RCC 7860 (cell line): ENCODE results near the gene CWH43.
A peak's percentile ranks its signal among the peaks of the same experiment; 100 is the strongest.
"Not testable (repeated sequence)": the region's sequence is repeated elsewhere in the genome, so short reads cannot be mapped to it uniquely, and the experiment has no call there.

Experiments
- DNase-seq: peaks from one replicate; pipeline ENCODE4 v3.0.0-alpha.2; 2015; ENCODE audit warnings: low spot score
- FAIRE-seq: peaks from 2 replicates; lab custom pipeline; 2012; peaks lifted over from hg19 to GRCh38; lab: Jason Lieb, UNC

Gene CWH43

GRCh38 chr4:48974979-48975640, 11.0 kb upstream of the CWH43 start:
- DNase-seq (no peak), FAIRE-seq (no peak)

DNA sequence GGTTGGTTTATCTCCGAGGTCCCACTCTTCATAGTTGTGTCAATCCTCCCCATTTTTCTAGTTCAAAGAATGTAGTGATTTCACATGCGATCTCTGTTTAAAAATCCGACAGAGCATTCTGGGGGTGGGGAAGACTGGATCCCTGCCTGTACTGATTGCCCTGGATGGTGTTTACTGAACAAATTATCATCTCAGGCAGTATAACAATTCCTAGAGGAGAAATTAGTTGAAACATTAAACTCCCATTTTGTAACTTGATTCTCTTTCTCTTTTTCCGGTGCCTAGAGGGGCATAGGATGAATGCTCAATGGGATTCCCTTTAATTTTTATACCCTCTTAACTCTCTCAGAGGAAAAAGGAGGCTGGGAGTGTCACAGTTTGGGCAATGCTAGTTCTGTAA, 10.0 kb upstream of the CWH43 start:
- FAIRE-seq: no peak
- DNase-seq: no peak

- DNase-seq: peak; percentile 67
- peak; percentile 70 for FAIRE-seq
These were observed 6.0 kb upstream of the CWH43 start for GRCh38 chr4:48979914-48980579.

GRCh38 chr4:48984005-48984404, 2.1 kb upstream of the CWH43 start:
- FAIRE-seq, DNase-seq: not testable (repeated sequence)

DNA sequence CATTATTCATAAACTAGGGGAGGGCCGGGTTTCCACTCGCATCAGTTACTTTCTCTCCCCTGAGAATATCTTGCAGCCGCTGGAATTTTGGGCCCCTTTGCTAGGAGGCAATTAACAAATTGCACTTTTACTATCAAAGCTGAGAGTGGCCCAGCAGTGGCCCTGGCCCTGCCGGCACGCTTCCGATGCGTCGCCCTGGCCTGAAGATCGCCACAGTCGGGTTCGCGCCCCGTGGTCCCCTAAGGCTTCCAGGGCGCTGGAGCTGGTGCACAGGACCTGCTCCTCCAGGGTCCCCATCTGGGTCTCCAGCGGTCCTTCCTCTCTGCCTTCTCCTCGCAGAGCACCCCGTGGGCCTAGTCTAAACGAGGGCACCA, 486 bp upstream of the CWH43 start:
- no peak for FAIRE-seq

DNA sequence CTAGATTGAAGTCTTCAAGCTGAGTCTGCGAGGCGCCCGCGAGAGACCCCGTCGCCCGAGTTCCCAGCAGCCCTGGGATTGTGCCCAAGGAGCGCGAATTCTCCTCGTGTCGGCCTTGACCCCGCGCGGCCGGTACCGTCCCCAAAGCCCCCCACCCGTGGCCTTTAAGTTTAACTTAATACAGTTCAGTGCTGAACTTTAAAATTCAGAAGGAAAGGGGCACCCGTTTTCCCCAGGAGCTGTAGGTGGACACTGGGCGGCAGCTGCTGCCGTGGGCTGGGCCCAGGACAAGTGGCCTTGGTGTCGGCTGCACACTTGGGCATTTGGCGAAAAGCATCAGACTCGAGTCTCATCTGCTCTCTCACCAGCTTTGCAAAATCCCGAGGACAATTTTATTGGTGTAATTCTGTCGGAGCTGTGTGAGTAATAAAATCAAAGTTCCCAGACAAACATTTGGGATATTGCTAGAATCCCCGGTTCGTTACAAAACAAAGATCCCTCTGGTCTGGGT, 634 bp downstream of the CWH43 start:
- FAIRE-seq (no peak), DNase-seq (no peak)

More for the DNA sequence above, 486 bp upstream of the CWH43 start:
- DNase-seq: no peak

DNA sequence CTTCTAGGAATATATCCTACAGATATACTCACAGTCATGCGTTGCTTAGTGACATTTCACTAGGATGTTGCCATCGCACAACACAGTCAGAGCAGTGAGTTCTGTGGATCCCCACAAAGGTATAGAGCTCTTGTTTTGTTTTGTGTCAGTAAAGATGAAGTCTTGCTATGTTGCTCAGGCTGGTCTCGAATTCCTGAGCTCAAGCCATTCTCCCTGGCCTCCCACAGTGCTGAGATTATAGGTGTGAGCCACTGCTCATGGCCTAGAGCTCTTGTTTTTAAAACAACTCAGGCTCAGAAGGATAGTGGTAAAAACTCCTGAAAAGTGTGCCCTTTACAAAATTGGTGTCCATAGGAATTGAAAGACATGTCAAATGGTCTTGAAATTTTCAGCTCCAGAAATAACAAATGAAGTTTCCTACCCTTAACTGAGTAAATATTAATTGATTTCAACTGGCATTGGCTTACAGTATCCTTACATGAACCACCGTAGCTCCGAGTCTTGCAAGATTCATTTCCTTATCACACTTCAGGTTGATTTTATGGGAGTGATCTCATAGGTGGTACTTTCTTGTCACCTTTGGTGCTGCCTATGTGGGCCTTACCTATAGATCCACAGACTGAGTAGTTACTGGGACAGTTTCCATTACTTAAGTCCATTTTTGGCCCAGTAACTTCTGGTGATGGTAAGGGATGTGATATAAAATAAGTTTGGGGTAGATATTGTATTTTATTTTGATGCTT, 3.6 kb downstream of the CWH43 start:
- no peak for DNase-seq
- FAIRE-seq: no peak

- DNase-seq: no peak
- FAIRE-seq: no peak
These were observed 5.3 kb downstream of the CWH43 start for GRCh38 chr4:48991357-48991756.

- FAIRE-seq: no peak
- no peak for DNase-seq
These were observed 11.9 kb downstream of the CWH43 start for GRCh38 chr4:48997962-48998361.

DNA sequence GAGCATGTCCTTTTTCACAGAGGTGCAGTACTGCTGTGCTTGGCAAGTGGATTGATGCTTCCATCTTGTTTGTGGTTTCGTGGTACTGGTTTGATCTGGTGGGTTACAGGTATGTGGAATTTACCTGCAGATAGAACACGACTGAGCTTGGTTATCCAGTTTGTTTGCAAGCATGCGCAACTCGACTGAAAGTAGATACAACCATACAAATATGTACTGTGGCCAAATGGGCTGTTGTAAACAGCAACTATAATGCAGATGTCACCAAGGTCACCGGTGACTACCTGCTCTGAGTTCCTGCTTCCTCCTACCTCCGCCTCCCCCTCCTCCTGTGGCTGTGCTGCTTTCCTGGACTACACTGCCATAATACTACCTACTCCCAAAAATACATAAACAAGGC, 12.4 kb downstream of the CWH43 start:
- DNase-seq (no peak), FAIRE-seq (no peak)

- DNase-seq (no peak), FAIRE-seq (no peak)
These were observed 14.7 kb downstream of the CWH43 start for GRCh38 chr4:49000806-49001205.

GRCh38 chr4:49002931-49003330, 16.9 kb downstream of the CWH43 start:
- DNase-seq (no peak), FAIRE-seq (no peak)

- FAIRE-seq (no peak), DNase-seq (no peak)
These were observed 32.7 kb downstream of the CWH43 start for GRCh38 chr4:49018718-49019295.

DNA sequence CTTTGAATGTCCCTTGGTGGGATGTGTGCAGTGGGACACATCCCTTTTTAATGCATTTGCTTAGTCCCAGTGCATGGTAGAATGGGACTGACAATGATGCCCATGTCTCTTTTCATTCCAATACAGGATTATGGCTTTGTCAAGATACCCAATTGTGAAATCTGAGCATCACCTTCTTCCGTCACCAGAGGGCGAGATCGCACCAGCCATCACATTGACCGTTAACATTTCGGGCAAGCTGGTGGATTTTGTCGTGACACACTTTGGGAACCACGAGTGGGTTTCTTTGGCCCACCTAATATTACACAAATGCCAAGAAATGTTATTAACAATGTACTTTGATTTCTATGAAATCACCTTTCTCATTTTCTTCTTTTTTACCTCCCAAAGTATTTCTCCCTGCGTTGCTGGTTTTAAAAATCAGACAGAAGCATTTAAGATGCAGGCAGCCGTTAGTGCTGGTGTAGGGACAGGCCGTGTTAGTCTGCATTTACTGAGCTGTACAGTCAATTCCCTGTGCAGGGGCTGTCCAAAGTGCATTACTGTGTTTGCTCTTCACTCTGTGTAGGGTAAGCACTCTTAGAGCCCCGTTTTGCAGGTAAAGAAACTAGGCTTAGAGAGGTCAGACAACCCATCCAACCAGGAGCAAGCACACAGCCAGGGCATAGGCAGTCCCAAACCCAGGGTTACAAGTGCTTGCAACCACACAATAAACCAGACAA, 46.5 kb downstream of the CWH43 start:
- peak; percentile 25 for FAIRE-seq
- no peak for DNase-seq

DNA sequence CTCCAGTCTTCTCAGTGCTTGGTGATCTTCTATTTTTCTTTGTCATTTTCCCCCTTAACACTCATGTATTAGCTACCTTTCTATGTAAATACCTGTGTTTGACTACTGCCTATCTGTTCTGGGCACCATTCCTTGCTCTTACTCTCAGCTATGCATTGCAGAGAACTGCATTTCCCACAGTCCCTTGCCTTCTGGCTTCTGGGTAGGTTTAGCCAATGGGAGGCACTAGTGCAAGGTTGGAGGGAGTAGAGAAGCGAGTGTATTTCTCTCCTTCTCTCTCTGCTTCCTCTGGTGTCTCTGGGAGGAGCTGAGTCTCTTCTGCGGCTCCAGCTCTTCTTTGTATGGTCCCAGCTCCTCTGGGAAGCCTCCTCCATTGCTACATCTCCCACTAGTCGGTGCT, 50.5 kb downstream of the CWH43 start:
- no peak for FAIRE-seq
- no peak for DNase-seq

GRCh38 chr4:49044270-49044669, 58.2 kb downstream of the CWH43 start:
- DNase-seq: no peak
- FAIRE-seq: no peak

DNA sequence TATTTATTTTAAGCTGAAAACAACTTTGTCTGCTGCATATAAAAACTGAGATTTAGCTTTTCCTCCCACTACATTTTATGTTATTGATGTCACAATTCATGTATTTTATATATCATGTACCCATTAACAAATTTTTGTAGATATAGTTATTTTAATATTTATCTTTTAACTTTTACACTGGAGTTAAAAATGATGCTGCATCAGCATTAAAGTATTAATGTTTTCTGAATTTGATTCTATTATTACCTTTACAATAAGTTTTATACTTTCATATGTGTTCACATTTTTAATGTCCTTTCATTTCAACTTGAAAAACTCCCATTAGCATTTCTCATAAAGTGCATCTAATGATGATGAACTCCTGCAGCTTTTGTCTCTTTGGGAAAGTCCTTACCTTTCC, 72.2 kb downstream of the CWH43 start:
- DNase-seq (no peak), FAIRE-seq (no peak)

GRCh38 chr4:49063670-49064069, 77.6 kb downstream of the CWH43 start:
- no peak for FAIRE-seq
- DNase-seq: no peak

- not testable (repeated sequence) for DNase-seq, FAIRE-seq
These were observed 86.1 kb downstream of the CWH43 start for GRCh38 chr4:49072196-49072595.

- not testable (repeated sequence) for FAIRE-seq, DNase-seq
These were observed 105.8 kb downstream of the CWH43 start for GRCh38 chr4:49091883-49092282.
